ENCODE measurements around the gene SIPA1L3.

SIPA1L3 gene

DNA sequence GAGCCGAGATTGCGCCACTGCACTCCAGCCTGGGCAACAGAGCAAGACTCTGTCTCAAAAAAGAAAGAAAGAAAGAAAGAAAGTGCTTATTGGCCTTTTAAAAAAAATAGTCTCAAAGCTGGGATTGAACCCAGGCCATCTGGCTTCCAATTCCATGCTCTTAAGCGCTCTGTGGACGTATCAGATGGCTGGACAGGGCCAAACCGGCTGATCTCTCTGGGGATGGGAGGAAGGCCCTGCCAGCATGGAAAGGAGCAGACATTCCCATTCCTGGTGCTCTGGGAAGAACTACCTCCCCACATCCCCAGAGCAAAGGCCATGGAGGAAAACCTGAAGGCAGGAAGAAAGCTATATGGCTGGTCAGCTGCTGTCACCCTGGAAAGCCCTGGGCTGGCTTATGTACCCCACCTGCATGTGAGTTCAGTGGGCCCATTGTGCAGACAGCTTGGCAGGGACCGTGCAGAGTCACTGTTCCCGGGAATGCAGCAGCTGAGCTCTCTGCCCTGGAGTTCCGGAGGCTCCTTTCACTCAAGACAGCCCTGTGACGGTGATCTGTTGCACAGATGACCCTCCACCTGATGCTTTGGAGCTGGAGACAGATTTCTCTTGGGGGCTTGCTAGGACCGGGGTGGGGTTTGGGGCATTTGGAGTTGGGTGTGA, 84.3 kb downstream of the SIPA1L3 start:
- H3K36me3 ChIP-seq (ENCODE audit: low read length): no peaks in the 10 kb centered on the region
- H3K27ac ChIP-seq (ENCODE audit: low read depth, low read length): no peak overlapping the region
- H3K4me2 ChIP-seq (ENCODE audit: low read depth, low read length, poor library complexity, severe bottlenecking): no peak overlapping the region
- no peak overlapping the region for H3K9ac ChIP-seq (ENCODE audit: low read length)
- no peak overlapping the region for H3K4me3 ChIP-seq (ENCODE audit: insufficient read depth, low read length, poor library complexity, severe bottlenecking)
- no peak for TF ChIP-seq EZH2phosphoT487 (conservative IDR thresholded peaks at IDR 0.05; ENCODE audit: low read length)
- TF ChIP-seq, protein P1, sequence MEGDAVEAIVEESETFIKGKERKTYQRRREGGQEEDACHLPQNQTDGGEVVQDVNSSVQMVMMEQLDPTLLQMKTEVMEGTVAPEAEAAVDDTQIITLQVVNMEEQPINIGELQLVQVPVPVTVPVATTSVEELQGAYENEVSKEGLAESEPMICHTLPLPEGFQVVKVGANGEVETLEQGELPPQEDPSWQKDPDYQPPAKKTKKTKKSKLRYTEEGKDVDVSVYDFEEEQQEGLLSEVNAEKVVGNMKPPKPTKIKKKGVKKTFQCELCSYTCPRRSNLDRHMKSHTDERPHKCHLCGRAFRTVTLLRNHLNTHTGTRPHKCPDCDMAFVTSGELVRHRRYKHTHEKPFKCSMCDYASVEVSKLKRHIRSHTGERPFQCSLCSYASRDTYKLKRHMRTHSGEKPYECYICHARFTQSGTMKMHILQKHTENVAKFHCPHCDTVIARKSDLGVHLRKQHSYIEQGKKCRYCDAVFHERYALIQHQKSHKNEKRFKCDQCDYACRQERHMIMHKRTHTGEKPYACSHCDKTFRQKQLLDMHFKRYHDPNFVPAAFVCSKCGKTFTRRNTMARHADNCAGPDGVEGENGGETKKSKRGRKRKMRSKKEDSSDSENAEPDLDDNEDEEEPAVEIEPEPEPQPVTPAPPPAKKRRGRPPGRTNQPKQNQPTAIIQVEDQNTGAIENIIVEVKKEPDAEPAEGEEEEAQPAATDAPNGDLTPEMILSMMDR (IDR thresholded peaks at IDR 0.05; ENCODE audit: insufficient read depth, low read length, poor library complexity, severe bottlenecking): no peak
- no peak overlapping the region for H2AFZ ChIP-seq (ENCODE audit: low read depth, low read length, severe bottlenecking)
- peaks cover 99% of the 10 kb centered on the region for H3K79me2 ChIP-seq (ENCODE audit: insufficient read depth, low read length)
- H3K9me3 ChIP-seq (ENCODE audit: insufficient read depth, low read length): no peaks in the 10 kb centered on the region
- peaks cover 4% of the 10 kb centered on the region for H3F3A ChIP-seq (ENCODE audit: insufficient read depth)
- no peaks in the 10 kb centered on the region for H3K9me2 ChIP-seq (replicated peaks; ENCODE audit: insufficient read depth, low read length)
- no peaks in the 10 kb centered on the region for H3K27me3 ChIP-seq (ENCODE audit: low read length)
- H4K20me1 ChIP-seq (ENCODE audit: low read depth, low read length): no peaks in the 10 kb centered on the region

DNA sequence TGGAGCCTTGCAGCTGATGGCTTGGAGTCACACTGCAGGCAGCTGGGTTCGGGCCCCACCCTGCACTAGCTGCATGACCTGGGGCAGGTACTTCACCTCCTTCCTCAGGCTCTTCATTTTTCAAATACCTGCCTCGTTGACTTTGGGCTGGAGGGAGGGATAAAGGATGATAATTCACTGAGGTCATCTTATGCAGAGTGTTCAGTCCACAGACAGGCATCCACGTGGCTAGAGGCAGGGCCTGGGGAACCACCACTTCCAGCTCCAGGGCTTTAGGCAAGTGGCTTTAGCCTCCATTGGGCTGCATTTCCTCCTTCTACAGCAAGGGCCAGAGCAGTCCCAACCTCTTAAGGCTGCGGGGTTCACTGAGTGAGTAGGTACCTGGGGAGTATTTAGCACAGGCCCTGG, 84.8 kb downstream of the SIPA1L3 start:
- no peaks in the 10 kb centered on the region for H3K36me3 ChIP-seq (ENCODE audit: low read length)
- no peaks in the 10 kb centered on the region for H3F3A ChIP-seq (ENCODE audit: insufficient read depth)
- TF ChIP-seq, protein P1 (IDR thresholded peaks at IDR 0.05; ENCODE audit: insufficient read depth, low read length, poor library complexity, severe bottlenecking): no peak
- TF ChIP-seq EZH2phosphoT487 (conservative IDR thresholded peaks at IDR 0.05; ENCODE audit: low read length): no peak
- H3K9me3 ChIP-seq (ENCODE audit: insufficient read depth, low read length): no peaks in the 10 kb centered on the region
- peaks cover 99% of the 10 kb centered on the region for H3K79me2 ChIP-seq (ENCODE audit: insufficient read depth, low read length)
- H4K20me1 ChIP-seq (ENCODE audit: low read depth, low read length): no peaks in the 10 kb centered on the region
- H3K27me3 ChIP-seq (ENCODE audit: low read length): no peaks in the 10 kb centered on the region
- no peak overlapping the region for H3K4me3 ChIP-seq (ENCODE audit: insufficient read depth, low read length, poor library complexity, severe bottlenecking)
- no peak overlapping the region for H3K27ac ChIP-seq (ENCODE audit: low read depth, low read length)
- H3K9ac ChIP-seq (ENCODE audit: low read length): no peak overlapping the region
- H3K4me2 ChIP-seq (ENCODE audit: low read depth, low read length, poor library complexity, severe bottlenecking): no peak overlapping the region
- H2AFZ ChIP-seq (ENCODE audit: low read depth, low read length, severe bottlenecking): no peak overlapping the region
- no peaks in the 10 kb centered on the region for H3K9me2 ChIP-seq (replicated peaks; ENCODE audit: insufficient read depth, low read length)

DNA sequence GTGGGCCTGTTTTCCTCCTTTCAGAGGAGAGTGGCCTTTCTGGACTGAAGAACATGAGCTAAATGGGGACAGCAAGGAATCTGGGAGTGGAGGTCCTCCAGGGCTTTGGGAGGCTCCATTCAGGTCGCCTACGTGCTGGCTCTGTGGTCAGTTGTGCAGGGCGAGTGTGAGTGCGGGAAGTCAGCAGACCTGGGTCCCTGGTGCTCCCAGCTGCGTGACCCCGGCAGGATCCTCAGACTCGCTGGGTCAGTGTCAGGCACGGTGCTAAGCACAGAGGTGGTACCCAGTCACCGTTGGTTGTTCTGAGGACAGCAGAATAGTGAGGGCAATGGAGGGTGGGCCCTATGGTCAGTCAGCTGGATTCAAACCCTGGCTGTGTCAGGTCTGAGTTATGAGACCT, 85.8 kb downstream of the SIPA1L3 start:
- H3K9me2 ChIP-seq (replicated peaks; ENCODE audit: insufficient read depth, low read length): no peaks in the 10 kb centered on the region
- H3K36me3 ChIP-seq (ENCODE audit: low read length): no peaks in the 10 kb centered on the region
- peaks cover 96% of the 10 kb centered on the region for H3K79me2 ChIP-seq (ENCODE audit: insufficient read depth, low read length)

More for the DNA sequence above, 85.8 kb downstream of the SIPA1L3 start:
- no peak overlapping the region for H2AFZ ChIP-seq (ENCODE audit: low read depth, low read length, severe bottlenecking)
- no peaks in the 10 kb centered on the region for H3F3A ChIP-seq (ENCODE audit: insufficient read depth)
- TF ChIP-seq, protein P1 (IDR thresholded peaks at IDR 0.05; ENCODE audit: insufficient read depth, low read length, poor library complexity, severe bottlenecking): no peak
- TF ChIP-seq EZH2phosphoT487 (conservative IDR thresholded peaks at IDR 0.05; ENCODE audit: low read length): no peak
- no peaks in the 10 kb centered on the region for H4K20me1 ChIP-seq (ENCODE audit: low read depth, low read length)
- no peaks in the 10 kb centered on the region for H3K27me3 ChIP-seq (ENCODE audit: low read length)
- H3K4me3 ChIP-seq (ENCODE audit: insufficient read depth, low read length, poor library complexity, severe bottlenecking): no peak overlapping the region
- H3K27ac ChIP-seq (ENCODE audit: low read depth, low read length): no peak overlapping the region
- H3K4me2 ChIP-seq (ENCODE audit: low read depth, low read length, poor library complexity, severe bottlenecking): no peak overlapping the region
- H3K9me3 ChIP-seq (ENCODE audit: insufficient read depth, low read length): no peaks in the 10 kb centered on the region
- H3K9ac ChIP-seq (ENCODE audit: low read length): no peak overlapping the region

Data from SU-DHL-6 (cell line).